ENCODE results near the gene HPGD.

The HPGD gene

DNA sequence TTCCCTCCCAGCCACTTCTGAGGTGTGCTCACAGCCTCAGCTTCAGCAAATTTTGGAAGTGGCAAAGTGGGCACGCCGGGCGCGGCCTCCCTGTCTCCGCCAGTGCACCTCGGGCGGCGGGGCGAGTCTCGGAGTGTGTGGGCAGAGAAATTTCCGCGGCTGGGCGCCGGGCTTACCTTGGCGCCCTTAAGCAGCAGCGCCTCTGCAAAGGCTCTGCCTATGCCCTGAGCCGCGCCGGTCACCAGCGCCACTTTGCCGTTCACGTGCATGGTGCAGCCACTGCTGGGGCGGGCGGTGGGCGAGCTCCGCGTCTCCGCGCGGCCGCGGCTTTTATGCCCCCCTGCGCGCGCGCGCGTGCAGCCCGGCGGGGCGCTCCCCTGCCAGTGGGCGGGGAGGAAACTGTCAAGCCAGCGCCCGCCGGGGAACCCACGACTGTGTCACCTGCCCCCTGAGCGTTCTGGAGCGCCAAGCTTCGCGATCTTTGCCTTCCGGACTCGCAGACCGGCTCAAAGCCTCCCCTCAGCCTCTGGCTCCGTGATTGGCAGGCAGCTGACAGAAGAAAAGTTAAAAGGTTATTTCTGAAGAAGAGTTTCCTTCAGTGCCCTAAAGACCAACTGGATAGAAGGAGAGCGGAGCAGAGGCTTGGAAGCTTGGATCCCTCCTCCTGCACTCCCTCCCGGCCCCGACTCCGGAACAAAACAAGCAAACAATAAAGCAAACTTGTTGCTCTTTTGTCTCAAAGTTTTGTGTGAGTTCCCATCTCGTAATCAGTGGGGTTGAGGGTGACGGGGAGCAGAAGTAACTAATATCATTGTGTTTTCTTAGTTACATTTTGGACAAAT is at the start of gene HPGD:
Gene HPGD, minus strand, starts transcription at position 306 of the 842 bp plus-strand sequence. Its CDS starts 37 bp downstream, at position 269.
- no peak for DNase-seq

DNA sequence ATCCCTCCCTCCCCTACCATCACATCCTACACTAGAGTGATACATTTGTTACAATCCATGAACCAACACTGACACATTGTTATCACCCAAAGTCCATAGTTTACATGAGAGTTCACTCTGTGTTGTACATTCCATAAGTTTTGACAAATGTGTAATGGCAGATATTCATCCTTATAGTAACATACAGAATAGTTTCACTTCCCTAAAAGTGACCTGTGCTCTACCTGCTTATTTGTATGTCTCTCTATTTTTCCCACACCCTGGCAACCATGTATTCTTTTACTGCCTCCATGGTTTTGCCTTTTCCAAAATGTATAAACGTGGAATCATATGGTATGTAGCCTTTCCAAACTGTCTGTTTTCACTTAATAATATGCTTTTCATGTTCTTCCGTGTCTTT is 42.2 kb upstream of the HPGD start:
- DNase-seq = no peak

DNA sequence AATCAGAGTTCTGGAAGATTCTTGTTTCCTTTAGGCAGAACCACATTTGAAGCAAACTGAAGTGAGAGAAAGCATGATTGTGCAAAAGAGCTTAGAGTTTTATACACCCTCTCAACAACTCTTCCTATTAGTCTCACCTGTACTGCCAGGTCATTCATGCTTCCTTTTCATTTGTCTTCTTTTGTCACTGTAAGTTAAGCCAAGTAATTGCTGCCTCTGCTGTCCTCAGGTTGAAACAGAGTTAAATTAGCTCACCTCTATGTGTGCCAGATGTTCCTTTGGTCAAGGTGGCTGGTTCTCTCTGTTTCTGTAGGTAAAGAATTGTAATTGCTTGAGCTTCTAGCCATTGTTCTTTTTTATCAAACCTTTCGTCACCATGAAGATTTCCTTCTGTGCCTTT is 41.1 kb upstream of the HPGD start:
- DNase-seq = no peak

DNA sequence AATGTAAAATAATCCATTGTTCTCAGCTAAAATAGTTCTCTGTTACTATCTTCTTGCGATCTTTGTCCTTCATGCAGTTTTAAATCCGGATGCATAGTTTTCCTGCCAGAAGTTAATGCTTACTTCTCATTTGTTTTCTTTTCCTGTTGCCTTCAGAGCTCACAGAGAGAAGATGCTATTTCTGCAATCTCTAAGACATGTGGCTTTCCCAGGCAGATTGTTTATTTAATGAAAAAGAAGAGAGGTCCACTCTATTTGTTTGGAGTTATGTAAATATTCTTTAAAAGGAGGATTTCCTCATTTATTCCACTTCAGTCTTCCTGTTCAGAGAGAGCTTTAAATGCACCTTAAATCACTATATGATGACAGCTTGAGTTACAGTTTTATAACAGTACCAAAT is 39.3 kb upstream of the HPGD start:
- DNase-seq = no peak

DNA sequence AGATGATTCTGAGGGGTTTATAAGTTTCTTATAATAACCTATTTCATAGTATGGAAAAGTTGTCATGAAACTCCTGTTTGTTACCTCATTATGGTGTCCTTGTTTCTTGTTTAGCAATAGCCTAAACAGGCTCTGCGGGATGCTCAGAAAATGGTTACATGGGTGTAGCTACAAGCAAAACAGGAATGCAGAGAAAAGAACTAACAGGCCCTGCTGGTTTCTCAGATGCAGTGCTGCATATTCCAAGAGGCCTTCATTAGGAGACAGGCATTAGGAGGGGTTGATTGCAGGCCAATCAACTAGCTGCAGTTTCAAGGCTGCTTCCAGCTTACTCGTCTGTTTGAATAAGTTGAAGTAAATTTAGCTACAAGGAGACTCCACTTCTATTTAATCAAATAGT is 37.6 kb upstream of the HPGD start:
- DNase-seq = no peak

DNA sequence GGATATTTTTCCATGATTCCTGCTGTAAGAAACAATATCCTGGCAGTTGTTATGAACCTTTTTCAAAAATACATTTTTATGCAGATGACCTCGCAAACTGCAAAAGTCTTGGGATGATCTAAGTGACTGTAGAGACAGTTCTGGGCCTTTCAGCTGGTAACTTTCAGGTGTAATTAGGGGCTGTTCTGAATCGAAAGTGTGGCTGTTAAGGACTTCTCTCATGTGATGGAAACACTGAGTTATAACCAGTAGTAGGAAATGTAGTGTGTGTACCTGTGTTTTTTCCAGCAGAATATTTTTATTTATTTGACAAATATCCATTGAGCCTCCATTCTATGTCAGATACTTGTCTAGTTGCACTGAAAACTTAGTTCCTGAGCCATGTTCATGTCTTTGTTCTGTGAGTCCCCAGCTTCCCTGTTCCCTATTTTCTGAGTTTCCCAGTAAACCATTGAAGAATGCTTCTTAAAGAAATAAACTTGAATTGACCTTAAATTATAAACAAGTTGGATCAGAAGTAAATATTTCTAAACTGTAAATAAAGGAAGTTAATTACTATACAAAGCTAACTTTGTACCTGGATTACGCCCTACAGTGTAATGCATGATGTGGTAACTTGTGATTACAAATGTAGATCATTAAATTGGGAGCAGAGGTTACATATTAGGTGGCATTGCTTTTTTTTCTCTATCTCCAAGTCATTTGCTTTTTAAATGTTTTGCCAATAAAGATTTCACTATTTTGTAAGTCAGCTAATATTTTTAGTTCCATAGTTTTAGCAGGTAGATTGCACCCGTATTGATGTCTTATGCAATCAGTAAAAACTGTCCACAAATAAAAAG is 33.7 kb upstream of the HPGD start:
- no peak for DNase-seq

DNA sequence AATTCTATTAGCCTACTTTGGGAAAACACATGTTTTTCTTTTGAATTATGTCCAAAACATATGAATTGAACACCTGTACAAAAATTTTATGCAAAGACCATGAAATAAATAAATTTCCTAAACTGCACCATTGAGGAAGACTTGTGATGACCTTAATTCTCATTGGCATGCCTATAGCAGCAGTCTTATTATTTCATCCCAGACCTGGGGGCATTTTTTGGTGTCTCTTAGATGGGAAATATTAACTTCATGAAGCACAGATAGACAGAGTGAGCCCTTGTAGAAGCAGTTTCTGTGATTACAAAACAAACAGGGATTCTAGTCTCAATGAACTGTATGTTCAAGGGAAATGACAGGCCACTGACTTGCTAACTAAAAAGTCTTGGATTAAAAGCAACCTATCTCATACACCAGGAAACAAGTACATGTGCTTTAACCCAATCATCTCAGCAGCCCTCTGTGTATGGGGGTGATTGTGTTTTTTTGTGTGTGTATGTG is 32.0 kb upstream of the HPGD start:
- no peak for DNase-seq

DNA sequence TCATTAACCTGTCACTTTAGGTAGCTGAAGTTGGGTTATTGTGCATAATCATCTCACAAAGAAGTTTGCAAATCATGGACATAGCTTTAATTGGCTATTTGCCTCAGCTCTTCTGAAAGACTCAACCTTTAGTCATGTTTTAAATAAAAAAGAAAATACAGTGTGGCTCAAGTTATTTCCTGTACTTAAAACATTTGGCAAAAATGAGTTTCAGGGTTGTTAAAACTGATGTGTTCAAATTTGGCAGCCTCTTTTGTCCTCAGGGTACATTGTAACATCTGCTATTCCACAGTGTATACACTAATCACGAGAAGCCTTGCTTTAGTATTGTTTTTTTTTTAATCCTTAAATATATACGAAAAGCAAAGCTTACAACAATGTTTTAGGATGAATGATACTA is 31.5 kb upstream of the HPGD start:
- DNase-seq = no peak

DNA sequence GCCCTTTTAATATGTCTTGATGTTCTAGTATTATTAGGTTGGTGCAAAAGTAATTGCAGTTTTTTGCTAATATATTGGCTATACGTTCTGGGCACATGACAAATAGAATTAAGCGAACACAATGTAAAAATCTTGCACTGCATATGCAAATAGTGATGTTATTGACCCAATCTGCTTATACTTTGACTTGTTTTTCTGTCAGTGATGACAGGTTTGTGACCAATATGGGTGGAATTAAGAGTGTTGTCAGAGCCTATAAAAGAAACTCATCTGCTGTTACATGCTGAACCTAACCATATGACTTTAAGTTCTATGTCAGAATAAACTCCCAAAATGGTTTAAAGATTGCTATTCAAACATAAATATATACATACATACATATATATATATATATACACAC is 30.7 kb upstream of the HPGD start:
- no peak for DNase-seq

DNA sequence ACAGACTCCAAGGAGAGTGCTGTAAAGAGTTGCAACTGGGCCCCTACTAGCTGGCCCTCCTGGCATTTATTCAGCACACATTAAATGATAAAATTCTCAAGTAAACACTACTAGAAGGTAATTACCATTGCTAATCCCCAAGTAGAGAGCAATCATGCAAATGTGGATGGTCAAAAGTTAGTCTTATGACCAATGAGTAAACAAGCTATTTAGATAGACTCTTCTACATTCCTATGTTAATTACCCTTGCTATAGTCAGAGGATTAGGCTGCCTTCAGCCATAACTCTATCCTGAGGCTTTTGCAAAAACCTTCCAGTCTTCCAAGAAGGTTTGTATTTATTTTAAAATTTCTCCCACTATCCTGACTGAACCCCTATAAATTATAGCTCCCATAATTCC is 28.3 kb upstream of the HPGD start:
- DNase-seq = no peak

DNA sequence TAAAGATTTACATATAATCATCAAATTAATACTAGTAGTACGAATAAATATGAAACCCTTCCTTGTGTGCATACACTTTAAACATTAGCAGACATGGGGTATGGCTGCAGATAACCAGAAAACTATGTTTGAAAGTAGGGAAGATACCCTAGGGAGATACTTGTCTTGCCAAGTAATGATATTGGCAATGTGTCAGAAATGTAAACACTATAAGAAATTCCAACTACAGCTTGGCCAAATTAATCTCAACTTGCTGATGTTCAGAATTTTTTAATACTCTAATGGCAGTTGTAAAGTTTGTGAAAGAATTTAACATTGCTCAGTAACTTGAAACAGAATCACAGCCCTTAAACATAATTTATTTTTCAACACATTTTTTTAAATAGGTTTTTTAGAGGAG is 27.4 kb upstream of the HPGD start:
- no peak for DNase-seq

DNA sequence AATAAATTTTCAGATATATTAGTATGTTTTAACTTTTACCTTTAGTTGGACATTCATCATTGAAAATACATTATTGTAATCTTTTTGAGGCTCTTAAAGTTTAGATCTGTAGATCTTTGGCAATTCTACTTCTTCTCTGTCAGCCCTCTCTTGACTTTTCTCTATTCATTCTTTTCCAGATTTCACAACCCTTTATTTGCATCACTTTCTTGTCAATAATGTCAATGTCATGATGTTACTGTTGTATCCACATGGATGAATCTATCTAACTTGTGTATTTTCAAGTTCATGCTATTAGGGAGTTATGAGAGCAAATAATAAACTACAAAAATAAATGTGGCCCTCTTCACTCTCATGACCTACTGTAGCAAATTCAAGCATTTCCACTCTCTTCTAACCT is 23.0 kb upstream of the HPGD start:
- no peak for DNase-seq

DNA sequence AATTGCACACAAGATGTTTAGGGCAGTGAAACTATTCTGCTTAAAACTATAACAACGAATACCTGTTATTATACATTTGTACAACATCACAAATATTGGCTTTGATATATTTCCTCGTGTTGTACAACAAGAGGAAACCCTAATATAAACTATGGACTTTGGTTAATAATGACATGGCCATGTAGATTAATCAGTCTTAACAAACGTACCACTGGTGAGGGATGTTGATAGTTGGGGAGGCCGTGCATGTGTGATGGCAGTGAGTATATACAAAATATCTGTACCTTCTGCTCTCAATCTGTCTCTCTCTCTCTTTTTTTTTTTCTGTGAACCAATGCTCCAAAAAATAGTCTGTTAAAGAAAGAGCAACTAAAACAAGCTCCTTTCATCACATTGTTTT is 22.2 kb upstream of the HPGD start:
- no peak for DNase-seq

DNA sequence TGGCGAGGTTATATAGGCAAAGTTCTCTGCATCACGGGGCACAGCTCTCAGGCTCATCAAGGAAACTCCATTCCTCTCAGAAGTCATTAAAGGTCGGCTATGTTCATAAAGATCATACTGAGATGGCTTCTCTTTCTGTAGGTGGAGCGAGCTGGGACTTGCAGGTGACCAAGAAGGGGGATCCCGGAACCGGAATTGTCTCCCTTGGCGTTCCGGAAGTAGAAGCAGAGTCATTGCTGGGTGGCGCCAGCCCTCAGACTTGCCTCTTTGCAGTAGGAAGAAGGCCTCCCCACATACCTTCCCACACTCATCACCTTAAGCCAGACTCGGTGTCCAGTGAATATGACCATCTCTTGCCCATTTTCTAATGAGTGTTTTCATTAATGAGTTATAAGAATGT is 17.9 kb upstream of the HPGD start:
- no peak for DNase-seq

DNA sequence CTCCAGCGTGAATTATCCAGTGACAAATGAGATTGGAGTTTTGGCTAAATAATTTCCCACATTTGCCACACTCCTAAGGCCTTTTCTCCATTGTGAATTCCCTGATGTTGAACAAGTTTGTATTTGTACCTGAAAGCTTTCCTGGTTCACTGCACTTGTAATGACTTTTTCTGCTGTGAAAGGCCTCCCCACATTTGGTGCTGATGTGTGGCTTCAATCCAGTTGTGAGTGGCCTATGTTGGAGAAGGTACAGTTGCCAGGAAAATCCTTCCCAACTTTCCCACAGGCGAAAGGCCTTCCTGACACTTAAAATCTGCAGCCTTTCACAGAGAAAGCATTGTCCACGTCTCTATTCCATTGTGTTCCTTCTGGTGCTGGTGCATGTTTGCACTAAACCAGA is 17.3 kb upstream of the HPGD start:
- no peak for DNase-seq

DNA sequence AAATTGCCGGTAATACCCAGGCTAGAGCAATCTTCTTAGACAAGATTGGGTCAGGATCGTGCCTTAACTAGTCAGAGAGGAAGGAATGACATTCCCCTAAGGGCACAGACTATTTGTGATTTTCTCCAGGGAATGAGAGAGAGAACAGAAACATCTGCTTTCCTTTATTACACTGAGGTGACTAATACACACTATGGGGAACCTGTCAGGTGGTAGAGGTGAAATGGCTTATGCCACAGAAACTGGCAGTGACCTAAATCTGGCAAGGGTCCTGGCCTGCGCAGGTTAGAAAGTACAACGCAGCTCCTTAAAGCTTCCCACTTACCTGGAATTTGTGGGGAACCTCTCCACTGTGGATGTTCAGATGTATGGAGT is 16.6 kb upstream of the HPGD start:
- no peak for DNase-seq

DNA sequence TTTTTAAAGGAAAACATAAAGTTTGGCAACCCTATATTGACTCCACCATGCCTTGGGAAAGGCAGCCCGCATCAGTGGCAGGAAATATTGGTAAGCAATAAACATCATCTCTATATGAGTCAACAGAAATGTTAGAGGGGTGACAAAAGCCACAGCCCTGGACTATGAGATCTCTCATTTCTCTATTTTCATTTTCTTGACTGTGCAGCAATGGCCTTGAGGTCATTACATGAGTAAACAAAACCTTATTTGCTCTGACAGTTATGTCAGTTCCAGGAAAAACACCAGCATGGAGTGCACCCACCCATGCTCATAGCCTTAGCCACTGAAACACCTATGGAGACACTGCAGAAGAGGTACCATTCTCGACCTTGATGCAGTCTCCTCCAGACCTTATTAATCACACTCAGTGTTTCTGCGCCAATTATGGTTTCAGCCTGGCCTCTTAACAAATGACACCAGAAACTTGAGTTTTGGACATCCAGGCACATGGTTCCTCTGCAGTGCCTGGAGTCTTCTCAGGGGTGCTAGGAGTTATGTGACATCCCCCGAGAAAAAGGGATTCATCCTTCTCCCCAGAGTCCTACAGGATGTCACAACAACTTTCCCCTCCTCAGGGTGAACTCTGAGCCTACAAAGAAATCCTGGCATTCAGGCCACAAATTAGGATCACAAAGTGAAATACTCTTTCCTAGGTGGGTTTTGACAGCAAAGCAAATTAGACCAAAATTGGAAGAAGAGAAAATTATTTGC is 16.0 kb upstream of the HPGD start:
- DNase-seq = no peak

DNA sequence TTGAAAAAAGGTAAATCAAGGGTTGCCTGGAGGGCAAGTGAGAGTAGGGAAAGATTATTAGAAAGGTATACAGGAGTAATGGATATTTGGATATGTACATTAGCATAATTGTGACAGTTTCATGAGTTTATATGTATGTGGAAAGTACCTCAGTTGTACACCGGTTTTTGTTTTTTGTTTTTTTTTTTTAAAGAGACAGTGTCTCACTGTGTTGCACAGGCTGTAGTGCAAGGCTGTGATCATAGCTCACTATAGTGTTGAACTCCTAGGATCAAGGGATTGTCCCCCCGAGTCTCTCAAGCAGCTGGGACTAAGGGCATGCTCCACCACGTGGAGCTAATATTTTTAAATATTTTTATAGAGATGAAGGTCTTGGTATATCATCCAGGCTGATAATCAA is 15.3 kb upstream of the HPGD start:
- DNase-seq = no peak

DNA sequence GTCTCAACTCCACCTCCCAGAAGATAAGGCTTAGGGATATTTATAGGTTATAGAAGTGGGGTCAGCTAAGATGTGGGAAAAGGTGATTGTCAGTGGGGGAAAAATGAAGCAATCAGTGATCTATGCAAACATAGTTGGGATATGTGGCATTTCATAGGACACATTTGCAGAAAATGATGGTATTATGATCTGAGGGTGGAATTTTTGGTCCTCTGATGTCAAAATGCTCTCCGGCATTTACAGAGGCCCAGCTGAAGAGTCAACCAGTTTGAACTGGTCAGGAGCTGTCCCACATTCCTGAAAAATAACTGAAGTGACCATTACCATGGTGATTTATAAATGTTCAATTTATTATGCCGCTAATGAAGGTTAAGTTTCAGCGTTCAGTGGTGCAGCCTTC is 12.2 kb upstream of the HPGD start:
- no peak for DNase-seq

DNA sequence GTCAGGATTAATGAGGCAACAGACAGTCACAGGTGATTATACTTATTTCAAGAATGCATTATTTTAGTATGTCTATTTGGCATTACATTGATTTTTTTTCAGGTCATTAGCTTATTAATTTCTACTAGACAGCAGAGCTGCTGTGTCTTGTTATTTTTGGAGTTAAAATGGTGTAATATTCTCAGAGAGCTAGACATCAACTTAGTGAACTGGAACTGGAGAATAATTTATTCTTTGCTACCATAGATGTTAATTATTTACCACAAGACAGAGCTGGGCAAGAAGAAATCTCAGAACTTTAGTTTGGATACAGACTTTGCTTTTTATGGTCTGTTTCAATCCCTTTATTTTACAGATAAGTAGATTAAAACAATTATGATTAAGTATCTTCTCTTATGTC is 10.2 kb upstream of the HPGD start:
- DNase-seq = no peak

DNA sequence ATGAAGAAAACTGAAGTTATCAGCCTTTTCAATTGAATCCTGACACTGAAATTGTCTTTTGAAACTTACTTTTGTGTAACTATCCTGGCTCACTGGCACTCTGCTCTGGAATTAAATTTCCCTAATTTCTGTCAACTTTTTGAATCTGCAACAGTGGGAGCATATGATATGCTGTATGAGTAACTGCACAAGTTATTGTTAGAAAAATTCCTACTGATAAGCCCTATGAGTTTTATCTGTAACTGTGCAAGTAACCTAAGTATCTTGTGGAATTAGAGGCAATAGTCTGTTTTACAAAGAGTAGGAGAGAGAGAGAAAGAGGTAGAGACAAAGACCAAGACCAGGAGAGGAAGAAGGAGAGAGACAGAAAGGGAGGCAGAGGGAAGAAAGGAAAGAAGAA is 9.2 kb upstream of the HPGD start:
- DNase-seq = no peak

DNA sequence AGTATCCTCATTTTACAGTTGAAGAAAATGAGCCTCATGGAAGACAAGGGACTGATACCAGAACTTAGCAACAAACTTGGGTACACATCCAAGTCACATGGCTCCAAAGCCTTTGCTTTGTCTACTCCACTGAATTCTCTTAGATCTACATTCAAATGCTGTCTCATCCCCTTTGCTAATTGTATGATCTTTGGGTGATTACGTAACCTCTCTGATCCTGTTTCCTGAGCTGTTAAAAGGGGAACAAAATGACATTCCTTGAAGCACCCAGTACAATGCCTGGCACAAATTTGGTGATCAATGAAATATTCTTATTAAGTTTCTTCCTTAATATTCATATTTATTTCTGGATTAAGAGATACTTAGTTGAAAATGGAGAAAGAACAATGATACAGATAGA is 5.9 kb upstream of the HPGD start:
- DNase-seq = no peak

DNA sequence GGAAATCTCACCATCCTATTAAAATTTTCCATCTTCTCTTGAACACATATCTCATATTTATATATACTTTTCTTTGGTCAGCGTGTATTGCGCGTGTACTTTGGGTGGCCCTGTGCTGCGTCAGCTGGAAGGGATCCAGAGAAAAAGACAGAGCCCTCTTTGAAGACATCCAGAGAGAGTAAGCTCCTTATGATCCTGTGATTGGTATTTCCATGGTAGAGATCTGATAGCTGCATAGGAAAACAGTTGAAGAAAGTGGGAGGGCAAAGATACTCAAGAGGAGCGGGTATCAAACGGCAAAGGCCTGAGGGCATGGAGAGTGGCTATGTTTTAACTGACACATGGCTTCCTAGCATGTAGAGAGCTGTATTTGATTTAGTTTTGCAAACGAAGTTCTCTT is 4.4 kb upstream of the HPGD start:
- DNase-seq = no peak

DNA sequence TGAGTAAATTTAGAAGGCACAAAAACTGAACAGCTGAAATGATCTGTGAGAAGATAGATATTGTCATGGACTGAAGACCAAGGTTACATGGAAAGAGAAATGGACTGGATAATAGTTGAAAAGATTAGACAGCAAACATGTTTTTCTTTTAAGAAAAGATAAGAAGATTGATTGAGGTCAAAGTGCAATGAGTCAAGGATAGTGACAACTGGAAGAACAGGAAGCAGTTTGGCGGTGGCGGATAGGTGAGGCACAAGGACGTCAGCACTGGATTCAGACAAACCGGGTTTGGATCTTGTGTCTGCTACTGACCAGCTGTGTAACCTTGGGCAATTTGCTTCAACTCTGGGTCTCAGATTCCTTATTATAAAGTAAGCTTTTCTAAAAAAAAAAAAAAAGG is 2.0 kb upstream of the HPGD start:
- DNase-seq = no peak

Measured in SIG-M5 (cell line).